Esophagus muscularis mucosa (tissue), 4 donors: ENCODE results near the gene PDXP. TPM values are rescaled to one million over a fixed set of nuclear protein-coding genes. Genes with fewer than 3 reads are reported as not detected.

Experiments used
- DNase-seq: peaks from one replicate; pipeline ENCODE4 v3.0.0-alpha.2; 2017; ENCODE audit errors: extremely low spot score
- H3K27ac ChIP-seq, 4 donors: fragments of 200-600 bp; sonication (generic); replicated peaks in 1 of 4; 1 replicate in 3 of 4; 2 replicates in 1 of 4; pipeline ENCODE4 v1.5.1; 2016 to 2019; ENCODE audit warnings: mild to moderate bottlenecking in 1 of 4
- H3K27me3 ChIP-seq, 4 donors: fragments of 200-600 bp; sonication (generic); one replicate each; pipeline versions ENCODE4 v1.5.1 to v1.6.0; 2016 to 2019
- H3K36me3 ChIP-seq, 4 donors: fragments of 200-600 bp; sonication (generic); one replicate each; pipeline ENCODE4 v1.5.1; 2016 to 2019
- H3K4me1 ChIP-seq, 4 donors: fragments of 200-600 bp; sonication (generic); one replicate each; pipeline ENCODE4 v1.5.1; 2016 to 2019
- H3K4me3 ChIP-seq, 4 donors: fragments of 200-600 bp; sonication (generic); 1 replicate in 2 of 4; 2 replicates in 2 of 4; pipeline ENCODE4 v1.5.1; 2016 to 2019; ENCODE audit warnings: mild to moderate bottlenecking in 4 of 4, moderate library complexity in 1 of 4
- H3K9me3 ChIP-seq, 4 donors: fragments of 200-600 bp; sonication (generic); 1 replicate in 3 of 4; 2 replicates in 1 of 4; pipeline ENCODE4 v1.5.1; 2016 to 2019
- CTCF ChIP-seq, 3 experiments: fragments of 200-600 bp in 2 of 3; fragments of 450-650 bp in 1 of 3; sonication (generic) in 2 of 3; IDR thresholded peaks; one replicate each; pipeline ENCODE4 v1.5.1; 2017 to 2019; ENCODE audit warnings: antibody characterized with exemption in 3 of 3, mild to moderate bottlenecking in 2 of 3, moderate library complexity in 1 of 3
- EP300 ChIP-seq: sonication (generic); formaldehyde crosslinking; IDR thresholded peaks from one replicate; pipeline ENCODE4 v1.6.1; 2017; ENCODE audit warnings: antibody characterized with exemption
- POLR2A ChIP-seq: fragments of 450-650 bp; IDR thresholded peaks from one replicate; pipeline ENCODE4 v1.6.1; 2017; ENCODE audit warnings: antibody characterized with exemption, moderate library complexity, mild to moderate bottlenecking, low read depth
- POLR2AphosphoS5 ChIP-seq, 2 donors: sonication (generic); formaldehyde crosslinking; IDR thresholded peaks; one replicate each; pipeline ENCODE4 v1.6.1; 2017; ENCODE audit warnings: antibody characterized with exemption in 2 of 2
- WGBS: methylation state at CpG from one replicate; pipeline ENCODE4 v1.1.5; 2018; 5-methylcytosine and 5-hydroxymethylcytosine counted together
- intact Hi-C: fragments of 100-400 bp; cut with DNase I; formaldehyde crosslinking; loops from one replicate; pipeline ENCODE4 v1.15.1; 2023
- total RNA-seq, 4 donors: library from RNA; depleted of rRNA; stranded (reverse); fragments of >200 nt; gene quantifications; one replicate each; pipeline versions ENCODE4 v1.1.0 to v1.2.1, GENCODE V29; 2016

PDXP gene
- total RNA-seq, 4 donors from 2014 or later = 7.3 to 28.3 (median 17.4) TPM

- peaks cover 2 to 24% (median 18%) of the 10 kb centered on the region in 4 donors for H3K36me3 ChIP-seq
- intact Hi-C loops = no loop called here
- TF ChIP-seq POLR2A (no peak), POLR2AphosphoS5 (IDR thresholded peaks at IDR 0.05) (no peak), EP300 (no peak), CTCF (IDR thresholded peaks at IDR 0.05) (no peak)
- WGBS = 85% methylated on average over 6 of the region's 6 CpGs
- H3K4me3 ChIP-seq = no peak overlapping the region
- H3K27me3 ChIP-seq = no peaks in the 10 kb centered on the region
- H3K9me3 ChIP-seq = no peaks in the 10 kb centered on the region
- H3K4me1 ChIP-seq = peaks cover 20 to 61% (median 56%) of the 10 kb centered on the region in 4 donors
- DNase-seq = no peak
- peak overlapping the region in 3 of 4 donors; percentile 10 to 94 (median 15) for H3K27ac ChIP-seq
Observed at GRCh38 chr22:37611207-37611606, 47.3 kb upstream of the PDXP start.

- no peaks in the 10 kb centered on the region for H3K9me3 ChIP-seq
- H3K27me3 ChIP-seq = no peaks in the 10 kb centered on the region
- no peak overlapping the region for H3K27ac ChIP-seq
- H3K36me3 ChIP-seq = peaks cover 13 to 76% (median 70%) of the 10 kb centered on the region in 4 donors
- intact Hi-C loops = no loop called here
- peaks cover 0 to 22% (median 18%) of the 10 kb centered on the region in 4 donors for H3K4me1 ChIP-seq
- DNase-seq = no peak
- WGBS = 84% methylated on average over 10 of the region's 27 CpGs
- no peak overlapping the region for H3K4me3 ChIP-seq
- TF ChIP-seq POLR2AphosphoS5 (IDR thresholded peaks at IDR 0.05) (no peak), EP300 (no peak), CTCF (IDR thresholded peaks at IDR 0.05) (no peak), POLR2A (no peak)
Observed at GRCh38 chr22:37616201-37617083, 42.1 kb upstream of the PDXP start.

GRCh38 chr22:37617431-37617830 lies 41.1 kb upstream of the PDXP start:
- H3K27ac ChIP-seq = no peak overlapping the region
- no peak overlapping the region for H3K4me3 ChIP-seq
- peaks cover 0 to 18% (median 15%) of the 10 kb centered on the region in 4 donors for H3K4me1 ChIP-seq
- TF ChIP-seq CTCF (IDR thresholded peaks at IDR 0.05) (no peak), POLR2AphosphoS5 (IDR thresholded peaks at IDR 0.05) (no peak), EP300 (no peak), POLR2A (no peak)
- 75% methylated on average over 1 of the region's 1 CpG for WGBS
- no peak for DNase-seq
- intact Hi-C loops = no loop called here
- H3K27me3 ChIP-seq = no peaks in the 10 kb centered on the region
- H3K36me3 ChIP-seq = peaks cover 13 to 85% (median 79%) of the 10 kb centered on the region in 4 donors
- no peaks in the 10 kb centered on the region for H3K9me3 ChIP-seq

- H3K4me3 ChIP-seq = no peak overlapping the region
- DNase-seq = no peak
- no peak for TF ChIP-seq CTCF (IDR thresholded peaks at IDR 0.05)
- no peak for TF ChIP-seq EP300
- no peak for TF ChIP-seq POLR2AphosphoS5 (IDR thresholded peaks at IDR 0.05)
- TF ChIP-seq POLR2A = no peak
- H3K27ac ChIP-seq = no peak overlapping the region
- H3K27me3 ChIP-seq = no peaks in the 10 kb centered on the region
- intact Hi-C loops = no loop called here
- H3K9me3 ChIP-seq = no peaks in the 10 kb centered on the region
- peaks cover 13 to 92% (median 85%) of the 10 kb centered on the region in 4 donors for H3K36me3 ChIP-seq
- peaks cover 0 to 11% (median 10%) of the 10 kb centered on the region in 4 donors for H3K4me1 ChIP-seq
- WGBS = 88% methylated on average over 9 of the region's 14 CpGs
Observed at GRCh38 chr22:37618072-37618656, 40.4 kb upstream of the PDXP start.
